HL-60 (cell line): ENCODE data around the gene RIBC1.

ENCODE experiments used
- POLR2AphosphoS5 ChIP-seq: IDR thresholded peaks from 2 replicates; pipeline ENCODE4 v1.6.1; 2012; ENCODE audit warnings: low read depth
- SPI1 ChIP-seq: IDR thresholded peaks from 2 replicates; pipeline ENCODE4 v1.6.1; 2012; ENCODE audit warnings: low read depth, mild to moderate bottlenecking, borderline replicate concordance
- TF ChIP-seq, protein P1 (sequence below): IDR thresholded peaks from one replicate; pipeline ENCODE4 v1.5.1; 2011; ENCODE audit warnings: low read length, control low read depth, inconsistent platforms; ENCODE audit not compliant: insufficient read depth
- TF ChIP-seq, protein P2 (sequence below): IDR thresholded peaks from 2 replicates; pipeline ENCODE4 v1.6.1; 2012; ENCODE audit warnings: low read depth; ENCODE audit not compliant: insufficient replicate concordance

DNA sequence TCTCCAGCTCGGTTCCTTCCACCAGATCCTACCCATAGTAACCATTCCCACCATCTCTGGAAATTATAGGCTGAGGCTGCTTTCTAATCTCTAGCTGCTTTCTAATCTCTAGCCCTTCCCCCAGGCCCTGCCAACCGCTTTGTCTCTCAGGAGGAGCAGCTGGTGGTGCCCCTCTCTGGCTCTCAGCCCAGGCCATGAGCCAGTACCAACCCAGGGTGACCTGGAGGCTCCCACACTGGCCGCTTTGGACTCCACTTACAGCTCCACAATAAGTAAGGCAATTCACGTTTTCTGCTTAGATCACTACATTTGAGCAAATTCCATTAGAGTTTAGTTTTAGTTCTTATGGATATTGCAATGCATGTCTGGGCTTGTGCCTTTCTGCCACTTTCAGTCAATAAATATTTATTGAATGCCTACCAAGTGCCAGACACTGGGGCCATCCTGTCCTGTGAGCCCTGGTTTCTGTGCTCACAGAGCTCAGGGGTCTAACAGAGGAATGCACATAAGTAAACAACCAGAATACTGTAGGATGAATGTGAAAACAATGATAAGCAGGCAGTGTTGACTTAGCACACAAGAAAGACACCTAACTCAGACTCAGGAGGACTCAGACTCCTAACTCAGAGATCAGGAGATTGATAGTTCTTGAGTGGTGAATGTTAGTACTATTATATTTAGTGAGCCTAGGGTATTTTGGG is 39.1 kb upstream of the RIBC1 start:
- TF ChIP-seq, protein P1, sequence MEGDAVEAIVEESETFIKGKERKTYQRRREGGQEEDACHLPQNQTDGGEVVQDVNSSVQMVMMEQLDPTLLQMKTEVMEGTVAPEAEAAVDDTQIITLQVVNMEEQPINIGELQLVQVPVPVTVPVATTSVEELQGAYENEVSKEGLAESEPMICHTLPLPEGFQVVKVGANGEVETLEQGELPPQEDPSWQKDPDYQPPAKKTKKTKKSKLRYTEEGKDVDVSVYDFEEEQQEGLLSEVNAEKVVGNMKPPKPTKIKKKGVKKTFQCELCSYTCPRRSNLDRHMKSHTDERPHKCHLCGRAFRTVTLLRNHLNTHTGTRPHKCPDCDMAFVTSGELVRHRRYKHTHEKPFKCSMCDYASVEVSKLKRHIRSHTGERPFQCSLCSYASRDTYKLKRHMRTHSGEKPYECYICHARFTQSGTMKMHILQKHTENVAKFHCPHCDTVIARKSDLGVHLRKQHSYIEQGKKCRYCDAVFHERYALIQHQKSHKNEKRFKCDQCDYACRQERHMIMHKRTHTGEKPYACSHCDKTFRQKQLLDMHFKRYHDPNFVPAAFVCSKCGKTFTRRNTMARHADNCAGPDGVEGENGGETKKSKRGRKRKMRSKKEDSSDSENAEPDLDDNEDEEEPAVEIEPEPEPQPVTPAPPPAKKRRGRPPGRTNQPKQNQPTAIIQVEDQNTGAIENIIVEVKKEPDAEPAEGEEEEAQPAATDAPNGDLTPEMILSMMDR: no peak
- TF ChIP-seq SPI1 (no peak), POLR2AphosphoS5 (no peak)
- TF ChIP-seq, protein P2, sequence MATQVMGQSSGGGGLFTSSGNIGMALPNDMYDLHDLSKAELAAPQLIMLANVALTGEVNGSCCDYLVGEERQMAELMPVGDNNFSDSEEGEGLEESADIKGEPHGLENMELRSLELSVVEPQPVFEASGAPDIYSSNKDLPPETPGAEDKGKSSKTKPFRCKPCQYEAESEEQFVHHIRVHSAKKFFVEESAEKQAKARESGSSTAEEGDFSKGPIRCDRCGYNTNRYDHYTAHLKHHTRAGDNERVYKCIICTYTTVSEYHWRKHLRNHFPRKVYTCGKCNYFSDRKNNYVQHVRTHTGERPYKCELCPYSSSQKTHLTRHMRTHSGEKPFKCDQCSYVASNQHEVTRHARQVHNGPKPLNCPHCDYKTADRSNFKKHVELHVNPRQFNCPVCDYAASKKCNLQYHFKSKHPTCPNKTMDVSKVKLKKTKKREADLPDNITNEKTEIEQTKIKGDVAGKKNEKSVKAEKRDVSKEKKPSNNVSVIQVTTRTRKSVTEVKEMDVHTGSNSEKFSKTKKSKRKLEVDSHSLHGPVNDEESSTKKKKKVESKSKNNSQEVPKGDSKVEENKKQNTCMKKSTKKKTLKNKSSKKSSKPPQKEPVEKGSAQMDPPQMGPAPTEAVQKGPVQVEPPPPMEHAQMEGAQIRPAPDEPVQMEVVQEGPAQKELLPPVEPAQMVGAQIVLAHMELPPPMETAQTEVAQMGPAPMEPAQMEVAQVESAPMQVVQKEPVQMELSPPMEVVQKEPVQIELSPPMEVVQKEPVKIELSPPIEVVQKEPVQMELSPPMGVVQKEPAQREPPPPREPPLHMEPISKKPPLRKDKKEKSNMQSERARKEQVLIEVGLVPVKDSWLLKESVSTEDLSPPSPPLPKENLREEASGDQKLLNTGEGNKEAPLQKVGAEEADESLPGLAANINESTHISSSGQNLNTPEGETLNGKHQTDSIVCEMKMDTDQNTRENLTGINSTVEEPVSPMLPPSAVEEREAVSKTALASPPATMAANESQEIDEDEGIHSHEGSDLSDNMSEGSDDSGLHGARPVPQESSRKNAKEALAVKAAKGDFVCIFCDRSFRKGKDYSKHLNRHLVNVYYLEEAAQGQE: no peak
